GM18870 (cell line): Measurements from ENCODE around the gene ARSG.

Experiments used
- ATAC-seq: cut with Tn5 transposase; IDR thresholded peaks from one replicate; pipeline ENCODE4 v1.9.1; 2021; ENCODE audit warnings: moderate library complexity; ENCODE audit not compliant: unreplicated experiment

Gene ARSG

DNA sequence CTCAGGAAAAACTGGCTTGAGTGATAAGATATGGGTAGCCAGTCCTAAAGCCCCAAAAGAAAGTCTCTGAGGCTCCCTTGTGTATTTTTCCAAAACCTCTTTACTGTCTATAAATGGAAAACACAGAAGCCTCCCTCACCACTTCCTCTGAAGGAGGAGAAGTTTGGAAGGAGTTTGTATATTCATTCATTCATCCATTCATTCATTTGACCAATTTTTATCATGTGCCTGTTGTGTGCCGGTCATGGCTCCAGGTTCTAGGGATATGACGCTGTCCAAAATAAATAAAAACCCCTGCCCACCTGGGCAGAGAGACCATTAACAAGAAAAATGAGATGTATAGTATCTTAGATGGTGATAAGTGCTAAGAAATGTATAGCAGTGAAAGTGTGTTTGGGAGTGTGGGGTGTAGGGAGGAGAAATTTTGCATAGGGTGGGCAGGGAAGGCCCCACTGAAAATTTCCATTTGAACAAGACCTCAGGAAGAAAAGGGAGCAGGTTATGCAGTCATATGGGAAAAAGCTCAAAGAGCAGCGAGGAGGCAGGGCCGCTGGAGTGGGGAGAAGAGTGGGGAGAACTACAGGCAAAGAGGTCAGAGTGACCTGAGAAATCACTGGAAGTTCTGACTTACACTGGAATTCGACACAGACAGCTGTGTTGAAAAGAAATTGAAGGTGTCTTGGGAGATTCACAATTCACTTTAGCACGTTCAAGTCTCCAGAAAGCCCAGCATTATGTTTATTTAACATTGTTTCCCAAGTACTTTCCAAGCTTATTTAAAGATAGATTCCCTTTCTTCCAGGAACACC, 172.1 kb downstream of the ARSG start:
- ATAC-seq: no peak

DNA sequence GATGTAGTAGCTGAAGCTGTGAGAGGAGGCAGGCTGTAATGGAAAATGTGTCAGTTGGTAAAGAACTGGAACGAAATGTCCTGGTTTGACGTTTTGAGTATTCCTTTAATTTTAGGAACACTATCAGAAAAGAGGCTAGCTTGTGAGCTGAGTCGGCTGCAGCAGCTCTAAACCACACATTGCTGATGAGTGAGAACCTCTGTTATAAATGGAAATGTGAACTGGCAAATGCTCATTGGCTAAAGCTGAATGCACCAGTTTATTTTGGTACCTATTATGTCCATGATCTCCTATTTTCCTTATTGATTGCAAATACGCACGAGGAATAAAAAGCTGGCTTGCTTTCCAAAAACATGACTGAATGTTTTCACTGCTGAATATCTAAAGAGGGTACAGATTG, 177.0 kb downstream of the ARSG start:
- ATAC-seq: no peak

DNA sequence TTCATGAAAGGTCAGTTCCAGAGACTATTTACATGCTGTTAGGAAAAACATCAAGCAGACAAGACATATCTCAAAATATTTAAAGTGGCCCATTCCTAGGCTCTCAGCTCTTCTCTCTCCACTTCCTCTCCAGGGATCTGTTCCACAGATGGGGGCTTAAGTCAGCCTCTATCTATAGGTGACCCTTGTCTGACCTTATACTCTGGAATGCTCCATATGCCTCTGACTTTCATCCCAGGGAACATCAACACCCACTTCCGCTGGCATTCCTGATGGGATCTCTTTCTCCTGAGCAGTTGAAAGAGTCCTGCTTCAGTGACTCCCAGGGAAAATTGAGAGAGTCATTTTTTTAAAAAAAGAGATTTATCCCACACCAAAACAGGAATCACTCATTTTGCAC, 177.5 kb downstream of the ARSG start:
- ATAC-seq: no peak
